Measurements from ENCODE around the gene ANKRD6.

ANKRD6 gene

GRCh38 chr6:89670935-89671565 is 238.1 kb downstream of the ANKRD6 start:
- TF ChIP-seq CTCF (IDR thresholded peaks at IDR 0.05): no peak

- no peak for TF ChIP-seq CTCF (IDR thresholded peaks at IDR 0.05)
Observed at GRCh38 chr6:89675949-89676748, 243.2 kb downstream of the ANKRD6 start.

- TF ChIP-seq CTCF (IDR thresholded peaks at IDR 0.05): no peak
Observed at GRCh38 chr6:89678531-89678930, 245.6 kb downstream of the ANKRD6 start.

- no peak for TF ChIP-seq CTCF (IDR thresholded peaks at IDR 0.05)
Observed at GRCh38 chr6:89679215-89680120, 246.5 kb downstream of the ANKRD6 start.

- TF ChIP-seq CTCF (IDR thresholded peaks at IDR 0.05): no peak
Observed at GRCh38 chr6:89680150-89680549, 247.2 kb downstream of the ANKRD6 start.

GRCh38 chr6:89680551-89680950 is 247.6 kb downstream of the ANKRD6 start:
- TF ChIP-seq CTCF (IDR thresholded peaks at IDR 0.05): no peak

- TF ChIP-seq CTCF (IDR thresholded peaks at IDR 0.05): no peak
Observed at GRCh38 chr6:89681983-89682564, 249.1 kb downstream of the ANKRD6 start.

Data from LNCAP (cell line).